ENCODE data around the gene FMR1NB. TPM values are rescaled to one million over a fixed set of nuclear protein-coding genes. Genes with fewer than 3 reads are reported as not detected.

The FMR1NB gene
- total and polyA plus RNA-seq, 2 of the 8 experiments (the other 6 are each of a cell fraction or from before 2014, with no cell fraction given): not detected

- Histone ChIP-seq H2BK120ac (replicated peaks; ENCODE audit: low read depth, low read length) (no peak overlapping the region), H4K5ac (ENCODE audit: insufficient read length, low read depth, low read length) (no peak overlapping the region), H3K27ac (ENCODE audit: low read depth, low read length) (no peak overlapping the region), H3K4me3 (ENCODE audit: extremely low read depth in 1 of 4, insufficient read depth in 2 of 4, low read depth in 3 of 4, low read length in 4 of 4) (no peak overlapping the region), H3K9ac (replicated peaks in 1 of 4; ENCODE audit: extremely low read depth in 1 of 4, low read depth in 3 of 4, low read length in 3 of 4) (no peak overlapping the region), H3K56ac (replicated peaks; ENCODE audit: insufficient read length, low read depth, low read length) (no peak overlapping the region), H2BK20ac (ENCODE audit: low read length) (no peak overlapping the region), H3K9me3 (ENCODE audit: insufficient read depth in 2 of 2, low read depth in 1 of 2, low read length in 1 of 2) (no peaks in the 10 kb centered on the region), H3K23ac (ENCODE audit: insufficient read length) (no peak overlapping the region), H4K20me1 (replicated peaks in 1 of 2; ENCODE audit: control insufficient read depth in 1 of 2, insufficient read depth in 2 of 2, low read length in 2 of 2) (no peaks in the 10 kb centered on the region), H2BK12ac (ENCODE audit: low read depth, low read length) (no peak overlapping the region), H3K79me1 (ENCODE audit: low read depth, low read length) (no peaks in the 10 kb centered on the region), H3K14ac (ENCODE audit: insufficient read length) (no peak overlapping the region), H2BK5ac (ENCODE audit: low read depth, low read length) (no peak overlapping the region), H3K4ac (replicated peaks; ENCODE audit: insufficient read length, low read depth, low read length) (no peak overlapping the region), H2AK5ac (ENCODE audit: low read depth, low read length) (no peak overlapping the region), H3K4me1 (replicated peaks in 1 of 4; ENCODE audit: control insufficient read depth in 3 of 4, insufficient read depth in 4 of 4, low read length in 3 of 4) (no peaks in the 10 kb centered on the region), H2BK15ac (ENCODE audit: low read length) (no peak overlapping the region), H3K18ac (ENCODE audit: extremely low read depth, low read length) (no peak overlapping the region), H3K23me2 (ENCODE audit: low read depth, low read length) (no peaks in the 10 kb centered on the region), H4K91ac (replicated peaks; ENCODE audit: insufficient read length, low read length) (no peak overlapping the region), H4K8ac (ENCODE audit: extremely low read depth, insufficient read depth, low read length) (no peak overlapping the region), H3K79me2 (ENCODE audit: control insufficient read depth in 1 of 2, insufficient read depth in 2 of 2, low read length in 2 of 2) (no peaks in the 10 kb centered on the region), H2AFZ (ENCODE audit: low read length) (no peak overlapping the region), H3K27me3 (replicated peaks in 1 of 4; ENCODE audit: control insufficient read depth in 3 of 4, extremely low read depth in 1 of 4, insufficient read depth in 3 of 4, low read length in 3 of 4) (no peaks in the 10 kb centered on the region), H3K4me2 (ENCODE audit: insufficient read depth in 1 of 2, low read depth in 2 of 2, low read length in 2 of 2) (no peak overlapping the region), H3K36me3 (ENCODE audit: control insufficient read depth in 2 of 4, insufficient read depth in 4 of 4, low read length in 3 of 4) (peaks cover 0 to 40% (median 11%) of the 10 kb centered on the region in 4 experiments; a peak in 5 of 8 replicates)
- WGBS, 2 experiments (ENCODE audit: extremely low coverage in 1 of 2, insufficient coverage in 1 of 2, insufficient read length in 1 of 2, insufficient replicate concordance in 2 of 2, low coverage in 1 of 2, low lambda C conversion rate in 2 of 2, missing lambda C conversion rate in 1 of 2): 92% methylated on average over 7 of the region's 7 CpGs; no CpG with 5 or more reads in 1 of the 2 experiments
- ChIA-PET CTCF (ENCODE audit: partially characterized antibody) (no interaction called here), POLR2A (ENCODE audit: partially characterized antibody) (no interaction called here)
- DNase-seq (ENCODE audit: low read depth in 1 of 2, low spot score in 2 of 2) (no peak), FAIRE-seq (no peak)
- TF ChIP-seq CBX8 (IDR thresholded peaks at IDR 0.05; ENCODE audit: borderline replicate concordance, low read depth, low read length) (no peak), SUZ12 (IDR thresholded peaks at IDR 0.05; ENCODE audit: low read length) (no peak), ASH2L (IDR thresholded peaks at IDR 0.05; ENCODE audit: low read length) (no peak), SP1 (IDR thresholded peaks at IDR 0.05; ENCODE audit: low read depth, low read length) (no peak), BCL11A (IDR thresholded peaks at IDR 0.05; ENCODE audit: low read depth in 2 of 2, low read length in 2 of 2) (no peak), RXRA (IDR thresholded peaks at IDR 0.05; ENCODE audit: insufficient read depth, low read depth, low read length) (no peak), TAF1 (IDR thresholded peaks at IDR 0.05; ENCODE audit: low read depth, low read length) (no peak), NRF1 (IDR thresholded peaks at IDR 0.05; ENCODE audit: low read depth, low read length) (no peak), KDM1A (IDR thresholded peaks at IDR 0.05; ENCODE audit: borderline replicate concordance, low read length) (no peak), BACH1 (IDR thresholded peaks at IDR 0.05; ENCODE audit: low read length) (no peak), YY1 (IDR thresholded peaks at IDR 0.05; ENCODE audit: low read depth, low read length) (no peak), MAFK (IDR thresholded peaks at IDR 0.05; ENCODE audit: low read depth, low read length) (no peak), POLR2A (IDR thresholded peaks at IDR 0.05; ENCODE audit: control extremely low read depth in 1 of 2, low read depth in 2 of 2, low read length in 2 of 2) (no peak), GABPA (IDR thresholded peaks at IDR 0.05; ENCODE audit: borderline replicate concordance, insufficient read depth, low read length) (no peak), CHD1 (IDR thresholded peaks at IDR 0.05; ENCODE audit: low read depth, low read length) (no peak), RBBP5 (IDR thresholded peaks at IDR 0.05; ENCODE audit: borderline replicate concordance, low read depth, low read length) (no peak), NANOG (IDR thresholded peaks at IDR 0.05; ENCODE audit: insufficient read depth, low read depth, low read length, poor library complexity, severe bottlenecking) (no peak)
Measured at GRCh38 chrX:147948531-147948930, 32.6 kb upstream of the FMR1NB start.
